Left ventricle myocardium inferior (tissue), 1 donor: ENCODE results near the gene MYRIP. TPM values are rescaled to one million over a fixed set of nuclear protein-coding genes. Genes with fewer than 3 reads are reported as not detected.

ENCODE experiments used
- DNase-seq: peaks from one replicate; pipeline ENCODE4 v3.0.0-alpha.2; 2020
- H3K27ac ChIP-seq: fragments of 200-600 bp; replicated peaks from 2 replicates; pipeline ENCODE4 v1.8.0; 2021
- H3K27me3 ChIP-seq: fragments of 200-600 bp; 2 replicates; pipeline ENCODE4 v1.8.0; 2021; ENCODE audit warnings: low read depth
- H3K36me3 ChIP-seq: fragments of 200-600 bp; 2 replicates; pipeline ENCODE4 v1.8.0; 2021
- H3K4me1 ChIP-seq: fragments of 200-600 bp; 2 replicates; pipeline ENCODE4 v1.8.0; 2021
- H3K4me3 ChIP-seq: fragments of 200-600 bp; 2 replicates; pipeline ENCODE4 v1.8.0; 2021; ENCODE audit warnings: mild to moderate bottlenecking, moderate library complexity
- H3K9me3 ChIP-seq: fragments of 200-600 bp; replicated peaks from 2 replicates; pipeline ENCODE4 v1.8.0; 2021
- intact Hi-C: fragments of 100-400 bp; cut with micrococcal nuclease; formaldehyde crosslinking; loops from one replicate; pipeline ENCODE4 v1.11.0; 2022
- total RNA-seq: library from RNA; stranded (reverse); fragmentation: NEBNext Ultra II Directional; extraction: Animal tissue kit (Norgen Biotek cat#: 25700); gene quantifications from one replicate; pipeline ENCODE4 v1.2.1, GENCODE V29; 2021
- TF ChIP-seq, protein P1 (sequence below): fragments of 200-600 bp; IDR thresholded peaks from 2 replicates; pipeline ENCODE4 v1.8.0; 2021; ENCODE audit warnings: antibody characterized with exemption, mild to moderate bottlenecking, borderline replicate concordance
- donor health status: DM: no; HTN: yes; CAD: no; lungs with severe emphysema.

MYRIP gene
- total RNA-seq, 1 donor from 2014 or later: 1.5 TPM

DNA sequence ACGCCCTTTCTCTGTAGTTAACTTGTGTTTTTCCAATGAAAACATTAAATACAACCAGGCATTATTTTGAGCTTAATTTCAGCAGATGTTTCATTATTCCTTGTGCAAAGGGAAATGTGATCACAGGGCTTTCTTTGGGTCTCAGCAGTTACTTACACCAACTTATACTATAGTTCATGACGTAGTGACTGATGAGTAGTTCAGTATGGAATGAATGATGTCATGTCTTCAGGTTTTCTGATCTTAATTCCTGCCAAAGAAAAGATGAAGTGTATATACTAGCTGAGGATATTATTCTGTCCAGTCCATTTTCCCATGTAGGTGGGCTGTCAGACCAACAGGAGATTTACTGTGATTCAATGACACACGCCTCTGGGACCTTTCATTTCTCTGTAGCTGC is 61.3 kb downstream of the MYRIP start:
- H3K27ac ChIP-seq: no peak overlapping the region
- intact Hi-C loops: no loop called here
- H3K4me3 ChIP-seq: no peak overlapping the region
- TF ChIP-seq, protein P1, sequence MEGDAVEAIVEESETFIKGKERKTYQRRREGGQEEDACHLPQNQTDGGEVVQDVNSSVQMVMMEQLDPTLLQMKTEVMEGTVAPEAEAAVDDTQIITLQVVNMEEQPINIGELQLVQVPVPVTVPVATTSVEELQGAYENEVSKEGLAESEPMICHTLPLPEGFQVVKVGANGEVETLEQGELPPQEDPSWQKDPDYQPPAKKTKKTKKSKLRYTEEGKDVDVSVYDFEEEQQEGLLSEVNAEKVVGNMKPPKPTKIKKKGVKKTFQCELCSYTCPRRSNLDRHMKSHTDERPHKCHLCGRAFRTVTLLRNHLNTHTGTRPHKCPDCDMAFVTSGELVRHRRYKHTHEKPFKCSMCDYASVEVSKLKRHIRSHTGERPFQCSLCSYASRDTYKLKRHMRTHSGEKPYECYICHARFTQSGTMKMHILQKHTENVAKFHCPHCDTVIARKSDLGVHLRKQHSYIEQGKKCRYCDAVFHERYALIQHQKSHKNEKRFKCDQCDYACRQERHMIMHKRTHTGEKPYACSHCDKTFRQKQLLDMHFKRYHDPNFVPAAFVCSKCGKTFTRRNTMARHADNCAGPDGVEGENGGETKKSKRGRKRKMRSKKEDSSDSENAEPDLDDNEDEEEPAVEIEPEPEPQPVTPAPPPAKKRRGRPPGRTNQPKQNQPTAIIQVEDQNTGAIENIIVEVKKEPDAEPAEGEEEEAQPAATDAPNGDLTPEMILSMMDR: no peak
- H3K36me3 ChIP-seq: no peaks in the 10 kb centered on the region
- no peaks in the 10 kb centered on the region for H3K27me3 ChIP-seq
- H3K4me1 ChIP-seq: no peaks in the 10 kb centered on the region
- H3K9me3 ChIP-seq: peaks cover 49% of the 10 kb centered on the region
- no peak for DNase-seq

DNA sequence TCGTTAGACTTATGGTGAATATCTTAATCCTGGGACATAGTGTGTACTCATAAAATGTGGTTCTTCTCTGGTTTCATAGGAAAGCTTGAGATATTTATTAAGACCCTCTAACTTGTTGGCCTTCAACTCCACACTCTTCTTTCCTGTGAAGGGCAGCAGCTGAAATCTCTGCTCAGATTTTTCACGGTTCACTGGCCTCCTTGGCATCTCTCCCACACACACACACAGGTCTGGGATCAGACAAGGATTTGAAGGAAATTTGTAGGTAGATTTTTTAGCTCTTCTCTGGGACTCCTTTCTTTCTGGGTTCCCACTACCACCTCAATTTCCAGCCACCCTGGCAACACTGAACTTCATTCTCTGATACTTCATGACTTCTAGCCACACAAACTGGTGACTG is 70.2 kb downstream of the MYRIP start:
- H3K27me3 ChIP-seq: no peaks in the 10 kb centered on the region
- no peak overlapping the region for H3K27ac ChIP-seq
- H3K9me3 ChIP-seq: peaks cover 19% of the 10 kb centered on the region
- TF ChIP-seq, protein P1: no peak
- no peaks in the 10 kb centered on the region for H3K4me1 ChIP-seq
- H3K4me3 ChIP-seq: no peak overlapping the region
- H3K36me3 ChIP-seq: no peaks in the 10 kb centered on the region
- DNase-seq: no peak
- intact Hi-C loops: no loop called here

DNA sequence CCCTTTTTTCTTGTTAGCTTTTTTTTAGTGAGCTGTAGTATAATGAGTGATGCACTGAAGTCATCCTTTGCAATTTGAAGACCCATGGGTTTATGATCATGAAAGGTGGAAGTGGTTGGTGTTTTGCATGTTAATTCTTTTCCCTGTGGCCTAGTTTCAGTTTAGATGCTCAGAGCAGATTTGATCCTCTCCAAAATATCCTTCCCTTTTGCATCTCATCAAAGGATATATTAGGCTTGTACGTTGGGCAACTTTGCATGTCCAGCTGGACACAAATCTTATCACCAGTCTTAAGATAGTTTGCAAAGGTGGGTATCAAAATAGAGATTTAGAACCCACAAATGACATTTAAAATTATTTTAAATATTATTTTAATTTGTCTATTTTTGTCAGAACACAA is 72.7 kb downstream of the MYRIP start:
- no peaks in the 10 kb centered on the region for H3K36me3 ChIP-seq
- no peak overlapping the region for H3K27ac ChIP-seq
- intact Hi-C loops: no loop called here
- H3K27me3 ChIP-seq: no peaks in the 10 kb centered on the region
- peaks cover 22% of the 10 kb centered on the region for H3K9me3 ChIP-seq
- DNase-seq: no peak
- TF ChIP-seq, protein P1: no peak
- H3K4me1 ChIP-seq: no peaks in the 10 kb centered on the region
- H3K4me3 ChIP-seq: no peak overlapping the region

DNA sequence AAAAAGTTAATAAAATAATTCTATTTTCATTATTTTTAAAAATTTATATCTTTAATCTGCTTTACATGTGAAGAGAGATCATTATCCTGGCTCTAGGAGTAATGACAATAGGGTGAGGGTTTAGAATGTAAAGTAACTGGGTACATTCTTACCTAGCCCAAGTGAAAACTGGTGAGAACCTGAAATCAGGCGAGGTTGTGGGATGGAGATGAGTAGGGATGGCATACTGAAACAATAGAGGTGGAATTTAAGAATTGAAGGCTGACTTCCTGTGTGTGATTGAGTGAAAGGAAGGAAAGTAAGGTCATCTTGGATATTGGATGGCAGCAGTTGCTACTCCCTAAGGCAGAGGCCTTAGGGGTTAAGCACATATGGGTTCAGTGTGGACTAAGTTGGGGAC is 82.7 kb downstream of the MYRIP start:
- TF ChIP-seq, protein P1: no peak
- Histone ChIP-seq H3K4me1 (no peaks in the 10 kb centered on the region), H3K9me3 (peaks cover 4% of the 10 kb centered on the region), H3K4me3 (no peak overlapping the region), H3K27me3 (no peaks in the 10 kb centered on the region), H3K27ac (no peak overlapping the region), H3K36me3 (no peaks in the 10 kb centered on the region)
- DNase-seq: no peak
- intact Hi-C loops: no loop called here

DNA sequence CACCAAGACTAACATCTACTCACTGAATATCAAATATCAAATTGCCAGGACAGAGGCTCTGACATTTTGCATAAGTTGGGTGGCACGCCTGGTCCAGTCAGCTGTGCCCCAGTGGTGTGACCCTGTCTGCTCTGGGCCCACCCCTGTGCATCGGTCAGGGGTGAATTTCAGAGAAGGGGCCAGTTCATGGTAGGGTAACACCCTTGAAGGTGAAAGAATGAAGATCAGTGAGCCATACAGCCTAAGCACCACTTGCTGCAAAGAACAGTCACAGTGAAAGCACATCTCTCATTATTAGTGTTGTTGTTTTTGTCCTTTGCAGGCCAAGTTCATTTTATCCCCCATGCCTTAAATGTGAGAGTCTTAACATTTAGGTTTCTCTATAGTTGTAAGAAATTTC is 86.8 kb downstream of the MYRIP start:
- no peaks in the 10 kb centered on the region for H3K27me3 ChIP-seq
- no peak overlapping the region for H3K4me3 ChIP-seq
- intact Hi-C loops: no loop called here
- TF ChIP-seq, protein P1: no peak
- H3K4me1 ChIP-seq: no peaks in the 10 kb centered on the region
- no peaks in the 10 kb centered on the region for H3K36me3 ChIP-seq
- DNase-seq: no peak
- H3K9me3 ChIP-seq: no peaks in the 10 kb centered on the region
- no peak overlapping the region for H3K27ac ChIP-seq
